ENCODE results near the gene SLC1A1.

Gene SLC1A1

DNA sequence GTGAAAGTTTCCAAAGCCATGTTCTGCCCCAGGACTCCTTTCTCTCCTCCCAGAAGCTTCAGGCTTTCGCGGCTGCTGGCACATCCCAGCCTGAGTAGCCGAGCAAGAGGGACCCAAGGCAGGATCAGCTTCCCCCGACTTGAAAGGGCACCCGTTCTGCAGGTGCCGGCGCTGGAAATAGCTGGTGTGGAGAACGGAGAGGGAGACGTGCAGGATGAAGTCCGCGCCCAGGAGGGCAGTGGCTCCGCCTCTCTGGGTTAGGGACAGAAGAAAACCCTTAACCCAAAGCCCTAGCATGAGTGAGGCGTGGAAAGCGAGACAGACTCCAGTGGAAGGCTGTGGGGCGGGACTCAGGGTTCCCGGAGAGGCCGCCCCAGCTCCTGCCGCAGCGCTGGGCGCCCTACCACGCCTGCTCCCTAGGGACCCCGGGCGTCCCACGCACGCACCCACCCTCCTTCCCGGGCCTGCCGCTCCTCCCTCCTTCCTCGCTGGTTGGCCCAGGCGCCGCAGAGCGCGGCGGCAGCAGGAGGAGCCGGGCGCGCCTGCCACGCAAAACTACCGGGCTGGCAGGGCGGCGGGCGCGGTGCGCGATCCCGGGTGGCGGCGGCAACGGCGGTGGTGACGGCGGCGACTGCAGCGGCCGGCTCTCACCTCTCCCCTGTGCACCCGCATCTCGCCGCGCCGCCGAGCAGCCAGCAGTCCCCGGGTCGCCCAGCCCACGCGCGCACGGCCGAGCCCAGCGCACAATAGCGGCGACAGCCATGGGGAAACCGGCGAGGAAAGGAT is at the start of gene SLC1A1:
SLC1A1 (plus strand) TSS at position 550 of the 786 bp plus-strand sequence; CDS start at position 762, 212 bp downstream.
- peak within 1 kb of the TSS; percentile 78 for H3K4me3 ChIP-seq (ENCODE audit: low read length)
- H3K36me3 ChIP-seq (ENCODE audit: insufficient read depth, low read depth, low read length), result no peaks in the 10 kb centered on the region
- H3K27ac ChIP-seq (ENCODE audit: low read length), result no peak within 1 kb of the TSS
- H3K4me1 ChIP-seq (ENCODE audit: insufficient read depth, low read length), result no peaks in the 10 kb centered on the region
- H3K9ac ChIP-seq (ENCODE audit: low read depth, low read length), result peak within 1 kb of the TSS; percentile 58; the same call in 1 of the 2 replicates
- H3K9me3 ChIP-seq (ENCODE audit: insufficient read depth, low read depth, low read length), result no peaks in the 10 kb centered on the region
- H3K27me3 ChIP-seq (ENCODE audit: insufficient read depth, low read length), result peaks cover 47% of the 10 kb centered on the region

DNA sequence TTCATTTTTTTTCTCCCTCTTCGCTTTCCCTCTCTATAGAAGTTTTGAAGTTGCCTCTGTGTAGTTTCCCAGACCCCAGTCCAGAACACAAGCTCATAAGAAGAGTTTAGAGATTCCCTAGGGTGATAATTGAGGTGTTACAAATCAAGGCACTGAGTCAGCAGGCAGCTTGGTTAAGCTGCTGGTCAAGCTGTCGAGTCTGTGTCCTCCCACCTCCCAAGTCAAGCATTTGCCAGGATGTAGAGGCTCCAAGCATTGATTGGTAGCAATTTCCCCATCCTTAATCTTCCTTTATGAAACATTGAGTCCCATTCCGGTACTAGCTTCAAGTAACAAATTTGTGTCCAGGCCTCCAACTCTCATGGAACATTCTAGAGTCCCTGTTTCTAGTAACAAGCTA is 47.5 kb upstream of the SLC1A1 start:
- Histone ChIP-seq H3K9me3 (ENCODE audit: insufficient read depth, low read depth, low read length) (no peaks in the 10 kb centered on the region; the same call in none of the 2 replicates), H3K27ac (ENCODE audit: low read length) (no peak overlapping the region), H3K4me3 (ENCODE audit: low read length) (no peak overlapping the region)

DNA sequence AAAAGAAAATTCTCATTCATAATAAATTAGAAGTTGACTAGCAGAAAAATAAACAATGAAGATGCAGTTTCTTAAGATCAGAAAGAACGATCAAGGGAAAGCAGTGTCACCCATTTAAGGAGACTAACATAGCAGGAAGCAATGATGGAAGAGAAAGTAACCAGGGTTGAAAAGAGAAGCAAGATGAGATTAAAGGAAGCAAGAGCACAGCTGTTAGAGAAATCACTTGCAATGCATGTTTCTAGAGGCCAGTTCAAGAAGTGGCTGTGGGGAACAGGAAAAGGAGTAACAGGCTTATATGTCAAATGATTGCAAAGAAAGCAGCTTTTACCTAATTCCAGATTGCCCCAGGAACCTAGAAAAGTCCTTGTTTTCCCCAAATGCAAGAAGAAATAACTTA is 46.8 kb upstream of the SLC1A1 start:
- no peaks in the 10 kb centered on the region for H3K27me3 ChIP-seq (ENCODE audit: insufficient read depth, low read length)
- H3K4me3 ChIP-seq (ENCODE audit: low read length), result no peak overlapping the region
- H3K36me3 ChIP-seq (ENCODE audit: insufficient read depth, low read depth, low read length), result no peaks in the 10 kb centered on the region
- no peak overlapping the region for H3K27ac ChIP-seq (ENCODE audit: low read length)
- peaks cover under 1% of the 10 kb centered on the region for H3K9me3 ChIP-seq (ENCODE audit: insufficient read depth, low read depth, low read length)
- H3K4me1 ChIP-seq (ENCODE audit: insufficient read depth, low read length), result no peaks in the 10 kb centered on the region
- no peak overlapping the region for H3K9ac ChIP-seq (ENCODE audit: low read depth, low read length)

More for the DNA sequence above, 47.5 kb upstream of the SLC1A1 start:
- Histone ChIP-seq H3K36me3 (ENCODE audit: insufficient read depth, low read depth, low read length) (no peaks in the 10 kb centered on the region), H3K27me3 (ENCODE audit: insufficient read depth, low read length) (no peaks in the 10 kb centered on the region), H3K9ac (ENCODE audit: low read depth, low read length) (no peak overlapping the region), H3K4me1 (ENCODE audit: insufficient read depth, low read length) (no peaks in the 10 kb centered on the region)

DNA sequence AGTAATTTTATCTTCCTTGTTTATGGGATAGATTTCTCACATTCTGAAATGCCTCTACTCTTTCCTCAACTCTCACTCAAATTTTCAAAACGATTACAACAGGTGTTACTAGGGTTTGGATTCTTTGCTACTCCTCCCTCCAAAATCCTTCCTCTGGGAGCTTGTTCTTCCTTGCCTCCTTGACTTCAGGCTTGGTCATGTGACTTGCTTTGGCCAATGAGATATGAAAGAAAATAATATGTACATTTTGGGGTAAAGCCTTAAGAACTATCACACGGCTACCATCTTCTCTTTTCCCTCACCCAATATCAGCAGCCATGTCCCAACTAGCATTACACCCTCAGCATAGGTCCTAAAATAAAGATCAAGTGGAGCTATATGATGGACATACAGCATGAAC is 28.8 kb upstream of the SLC1A1 start:
- no peak overlapping the region for H3K9ac ChIP-seq (ENCODE audit: low read depth, low read length)
- H3K27me3 ChIP-seq (ENCODE audit: insufficient read depth, low read length), result no peaks in the 10 kb centered on the region
- H3K9me3 ChIP-seq (ENCODE audit: insufficient read depth, low read depth, low read length), result peaks cover under 1% of the 10 kb centered on the region
- no peaks in the 10 kb centered on the region for H3K4me1 ChIP-seq (ENCODE audit: insufficient read depth, low read length)
- no peak overlapping the region for H3K4me3 ChIP-seq (ENCODE audit: low read length)
- no peak overlapping the region for H3K27ac ChIP-seq (ENCODE audit: low read length)
- H3K36me3 ChIP-seq (ENCODE audit: insufficient read depth, low read depth, low read length), result no peaks in the 10 kb centered on the region

DNA sequence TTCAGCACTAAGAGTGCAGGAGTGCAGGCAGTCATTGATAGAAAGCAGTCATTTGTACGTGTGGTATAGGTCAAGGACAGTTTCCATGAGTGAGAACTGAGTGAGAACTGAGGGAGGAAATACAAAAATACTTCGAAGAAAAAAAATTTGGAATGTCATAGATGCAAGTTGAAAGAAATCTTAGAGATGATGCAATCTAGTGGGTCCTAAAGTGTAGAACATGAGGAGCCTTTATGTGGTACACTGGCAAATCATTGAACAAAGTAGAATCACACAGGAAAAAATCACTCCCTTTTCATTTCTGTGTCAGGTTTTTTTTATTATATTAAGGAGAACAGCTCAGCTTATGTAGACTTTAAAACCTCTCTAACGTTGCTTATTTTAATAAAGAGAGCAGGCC is 26.4 kb upstream of the SLC1A1 start:
- Histone ChIP-seq H3K4me3 (ENCODE audit: low read length) (no peak overlapping the region), H3K4me1 (ENCODE audit: insufficient read depth, low read length) (no peaks in the 10 kb centered on the region), H3K9ac (ENCODE audit: low read depth, low read length) (no peak overlapping the region), H3K27me3 (ENCODE audit: insufficient read depth, low read length) (no peaks in the 10 kb centered on the region), H3K9me3 (ENCODE audit: insufficient read depth, low read depth, low read length) (peaks cover 5% of the 10 kb centered on the region), H3K27ac (ENCODE audit: low read length) (no peak overlapping the region), H3K36me3 (ENCODE audit: insufficient read depth, low read depth, low read length) (no peaks in the 10 kb centered on the region)

DNA sequence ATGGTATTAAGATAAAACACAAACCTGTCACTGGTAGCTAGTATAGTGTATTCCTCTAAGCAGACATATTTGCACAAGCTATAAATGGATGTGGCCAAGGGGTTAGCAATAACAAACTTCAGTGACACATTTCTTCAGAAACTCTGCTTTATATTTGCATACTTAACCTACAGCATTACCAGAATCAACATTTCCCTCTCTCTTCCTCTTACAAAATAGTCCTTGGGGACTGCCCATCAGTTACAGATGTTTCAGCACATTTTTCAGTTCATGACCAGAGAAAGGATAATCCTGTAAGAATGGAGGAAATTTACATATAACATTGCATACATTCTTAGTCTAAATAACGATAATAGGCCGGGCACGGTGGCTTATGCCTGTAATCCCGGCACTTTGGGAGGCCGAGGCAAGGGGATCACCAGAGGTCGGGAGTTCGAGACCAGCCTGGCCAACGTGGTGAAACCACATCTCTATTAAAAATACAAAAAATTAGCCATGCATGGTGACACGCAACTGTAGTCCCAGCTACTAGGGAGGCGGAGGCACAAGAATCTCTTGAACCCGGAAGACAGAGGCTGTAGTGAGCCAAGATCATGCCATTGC is 25.3 kb upstream of the SLC1A1 start:
- no peaks in the 10 kb centered on the region for H3K36me3 ChIP-seq (ENCODE audit: insufficient read depth, low read depth, low read length)
- no peaks in the 10 kb centered on the region for H3K27me3 ChIP-seq (ENCODE audit: insufficient read depth, low read length)
- H3K9me3 ChIP-seq (ENCODE audit: insufficient read depth, low read depth, low read length), result peaks cover 5% of the 10 kb centered on the region
- H3K9ac ChIP-seq (ENCODE audit: low read depth, low read length), result no peak overlapping the region
- no peak overlapping the region for H3K27ac ChIP-seq (ENCODE audit: low read length)
- no peak overlapping the region for H3K4me3 ChIP-seq (ENCODE audit: low read length)
- H3K4me1 ChIP-seq (ENCODE audit: insufficient read depth, low read length), result no peaks in the 10 kb centered on the region

DNA sequence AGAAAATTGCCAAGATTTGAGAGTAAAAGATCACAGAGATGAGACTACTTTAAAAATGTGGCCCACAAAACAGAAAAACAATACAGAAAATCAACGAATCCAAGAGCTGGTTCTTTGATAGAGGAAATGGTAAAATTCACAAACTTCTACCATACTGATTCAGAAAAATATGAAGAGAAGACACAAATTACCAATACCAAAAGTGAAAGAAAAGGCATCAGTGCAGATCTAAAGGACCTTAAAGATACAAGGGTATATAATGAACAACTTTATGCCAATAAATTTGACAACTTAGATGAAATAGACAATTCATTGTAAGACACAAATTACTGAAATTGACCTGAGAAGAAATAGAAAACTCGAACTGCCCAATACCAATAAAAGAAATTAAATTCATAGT is 24.4 kb upstream of the SLC1A1 start:
- no peak overlapping the region for H3K9ac ChIP-seq (ENCODE audit: low read depth, low read length)
- H3K9me3 ChIP-seq (ENCODE audit: insufficient read depth, low read depth, low read length), result peaks cover 5% of the 10 kb centered on the region
- H3K36me3 ChIP-seq (ENCODE audit: insufficient read depth, low read depth, low read length), result no peaks in the 10 kb centered on the region
- no peak overlapping the region for H3K4me3 ChIP-seq (ENCODE audit: low read length)
- no peaks in the 10 kb centered on the region for H3K4me1 ChIP-seq (ENCODE audit: insufficient read depth, low read length)
- no peak overlapping the region for H3K27ac ChIP-seq (ENCODE audit: low read length)
- H3K27me3 ChIP-seq (ENCODE audit: insufficient read depth, low read length), result no peaks in the 10 kb centered on the region

DNA sequence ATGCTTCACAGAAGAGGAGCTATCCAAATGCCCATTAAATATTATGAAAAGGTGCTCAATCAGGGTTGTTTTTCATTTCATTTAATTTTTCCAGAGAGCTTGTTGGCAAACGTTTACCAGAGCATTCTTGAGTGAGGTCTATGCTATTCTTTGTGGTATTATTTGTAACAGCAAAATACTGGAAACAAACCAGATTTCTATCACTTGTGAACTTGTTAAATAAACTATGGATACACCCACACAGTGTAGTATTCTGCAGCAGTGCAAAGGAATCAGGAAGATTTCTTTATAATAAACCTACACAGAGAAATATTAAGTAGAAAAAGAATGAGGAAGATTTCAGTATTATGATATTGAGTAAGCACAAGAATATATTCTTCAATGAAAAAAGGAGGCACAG is 15.0 kb upstream of the SLC1A1 start:
- Histone ChIP-seq H3K4me3 (ENCODE audit: low read length) (no peak overlapping the region), H3K4me1 (ENCODE audit: insufficient read depth, low read length) (no peaks in the 10 kb centered on the region), H3K27me3 (ENCODE audit: insufficient read depth, low read length) (no peaks in the 10 kb centered on the region), H3K27ac (ENCODE audit: low read length) (no peak overlapping the region), H3K36me3 (ENCODE audit: insufficient read depth, low read depth, low read length) (no peaks in the 10 kb centered on the region), H3K9me3 (ENCODE audit: insufficient read depth, low read depth, low read length) (no peaks in the 10 kb centered on the region), H3K9ac (ENCODE audit: low read depth, low read length) (no peak overlapping the region)

DNA sequence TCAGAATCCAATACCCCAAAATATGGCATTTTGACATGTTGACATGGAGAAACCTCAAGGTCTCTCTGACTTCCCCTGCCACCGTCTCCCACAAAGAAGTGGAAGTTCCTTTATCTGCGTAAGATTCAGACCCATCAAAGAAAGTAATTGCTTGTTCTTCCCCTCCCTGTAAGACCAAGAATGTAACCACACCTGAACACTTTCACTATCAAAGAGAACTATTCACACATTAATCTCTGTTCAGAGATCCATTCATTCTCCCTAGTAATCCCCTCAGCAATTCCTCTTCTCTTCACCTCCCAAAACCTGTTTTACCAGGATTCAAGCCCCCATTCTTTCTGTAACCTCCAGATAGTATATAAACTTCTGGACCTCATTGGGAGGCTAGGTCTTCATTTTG is 4.1 kb upstream of the SLC1A1 start:
- Histone ChIP-seq H3K36me3 (ENCODE audit: insufficient read depth, low read depth, low read length) (no peaks in the 10 kb centered on the region), H3K4me1 (ENCODE audit: insufficient read depth, low read length) (no peaks in the 10 kb centered on the region), H3K27me3 (ENCODE audit: insufficient read depth, low read length) (peaks cover 33% of the 10 kb centered on the region), H3K27ac (ENCODE audit: low read length) (no peak overlapping the region), H3K9ac (ENCODE audit: low read depth, low read length) (no peak overlapping the region), H3K9me3 (ENCODE audit: insufficient read depth, low read depth, low read length) (no peaks in the 10 kb centered on the region), H3K4me3 (ENCODE audit: low read length) (no peak overlapping the region)

DNA sequence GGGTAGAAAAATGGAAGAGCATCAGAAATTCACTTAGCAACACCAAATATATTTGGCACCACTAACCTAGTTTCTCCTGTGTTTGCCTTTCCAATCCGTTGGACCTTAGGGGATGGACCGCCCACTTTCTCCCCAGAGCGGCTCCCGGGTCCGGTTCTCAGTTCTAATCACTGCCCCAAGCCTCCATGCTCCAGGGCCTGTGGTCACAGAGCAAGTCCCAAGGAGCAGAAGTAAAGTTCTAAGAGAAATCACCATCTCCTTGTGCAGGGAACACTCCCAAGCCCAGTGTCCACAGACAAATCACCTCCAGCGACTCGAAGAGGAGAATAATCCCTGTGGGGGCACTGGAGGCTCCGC is 728 bp upstream of the SLC1A1 start:
- Histone ChIP-seq H3K27ac (ENCODE audit: low read length) (no peak overlapping the region), H3K4me3 (ENCODE audit: low read length) (peak overlapping the region; percentile 78), H3K27me3 (ENCODE audit: insufficient read depth, low read length) (peaks cover 47% of the 10 kb centered on the region), H3K9me3 (ENCODE audit: insufficient read depth, low read depth, low read length) (no peaks in the 10 kb centered on the region), H3K9ac (ENCODE audit: low read depth, low read length) (peak overlapping the region; percentile 58; the same call in 1 of the 2 replicates), H3K4me1 (ENCODE audit: insufficient read depth, low read length) (no peaks in the 10 kb centered on the region), H3K36me3 (ENCODE audit: insufficient read depth, low read depth, low read length) (no peaks in the 10 kb centered on the region)

DNA sequence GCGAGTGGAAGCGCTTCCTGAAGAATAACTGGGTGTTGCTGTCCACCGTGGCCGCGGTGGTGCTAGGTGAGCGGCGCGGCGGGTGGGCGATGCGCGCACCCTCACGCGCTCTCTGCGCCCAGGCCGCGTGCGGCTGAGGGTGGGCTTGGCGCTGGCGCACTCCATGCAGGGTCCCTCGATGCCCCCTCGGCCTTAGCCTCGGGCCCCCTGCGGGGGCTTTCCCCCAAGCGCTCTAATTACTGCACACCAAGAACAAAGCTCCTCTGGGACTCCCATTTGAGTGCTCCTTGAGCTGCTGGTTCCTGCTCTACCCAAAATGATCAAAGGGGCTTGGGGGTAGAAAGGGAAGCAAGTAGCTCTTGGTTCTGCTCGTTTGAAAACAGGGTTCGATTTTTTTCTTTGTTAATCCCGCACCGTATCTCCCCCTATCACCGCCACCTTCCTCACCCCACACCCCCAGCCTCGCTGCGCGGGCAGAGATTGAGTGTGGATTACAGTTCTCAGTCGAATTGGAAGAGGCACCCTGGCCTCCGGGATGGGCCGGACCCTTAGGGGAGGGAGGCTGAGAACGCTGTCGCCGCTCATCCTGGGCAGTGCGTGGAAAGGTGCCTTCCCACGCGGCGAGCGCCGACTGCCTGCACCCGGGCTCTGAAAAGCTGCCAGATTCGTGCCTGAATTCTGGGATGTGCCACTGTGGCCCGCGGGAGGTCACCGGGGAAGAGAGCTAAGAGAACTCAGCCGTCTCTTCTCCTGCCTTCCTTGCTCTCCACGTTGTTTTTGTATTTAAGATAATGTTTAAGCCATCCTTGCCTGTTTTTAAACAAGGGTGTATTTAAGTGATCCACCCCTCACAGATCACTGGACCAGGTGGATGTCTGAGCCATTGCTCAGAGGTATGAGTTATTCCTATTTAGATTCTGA is 697 bp downstream of the SLC1A1 start:
- Histone ChIP-seq H3K9ac (ENCODE audit: low read depth, low read length) (peak overlapping the region; percentile 40; the same call in 1 of the 2 replicates), H3K4me3 (ENCODE audit: low read length) (peak overlapping the region; percentile 78), H3K9me3 (ENCODE audit: insufficient read depth, low read depth, low read length) (no peaks in the 10 kb centered on the region), H3K27ac (ENCODE audit: low read length) (no peak overlapping the region), H3K4me1 (ENCODE audit: insufficient read depth, low read length) (no peaks in the 10 kb centered on the region), H3K36me3 (ENCODE audit: insufficient read depth, low read depth, low read length) (no peaks in the 10 kb centered on the region), H3K27me3 (ENCODE audit: insufficient read depth, low read length) (peaks cover 47% of the 10 kb centered on the region)
